ENCODE results near the gene UPF1. TPM values are rescaled to one million over a fixed set of nuclear protein-coding genes. Genes with fewer than 3 reads are reported as not detected.

The UPF1 gene
- total RNA-seq, 1 donor from 2014 or later, result 71.6 TPM

GRCh38 chr19:18879579-18880373, 48.0 kb downstream of the UPF1 start:
- no peaks in the 10 kb centered on the region for H3K36me3 ChIP-seq (ENCODE audit: control insufficient read depth, insufficient read depth, low read length)
- no peak for DNase-seq (ENCODE audit: low read depth)
- no peak overlapping the region for H3K4me3 ChIP-seq (ENCODE audit: low read depth, low read length)
- H3K27me3 ChIP-seq (ENCODE audit: control insufficient read depth, insufficient read depth, low read length), result peaks cover 2% of the 10 kb centered on the region
- no peak for TF ChIP-seq CTCF (IDR thresholded peaks at IDR 0.05; ENCODE audit: insufficient read depth, low read length, poor library complexity, severe bottlenecking)

- no peak for TF ChIP-seq CTCF (IDR thresholded peaks at IDR 0.05; ENCODE audit: insufficient read depth, low read length, poor library complexity, severe bottlenecking)
Measured at GRCh38 chr19:18881491-18881890, 49.7 kb downstream of the UPF1 start.

GRCh38 chr19:18883526-18884304, 52.0 kb downstream of the UPF1 start:
- TF ChIP-seq CTCF (IDR thresholded peaks at IDR 0.05; ENCODE audit: insufficient read depth, low read length, poor library complexity, severe bottlenecking), result no peak
- H3K27me3 ChIP-seq (ENCODE audit: control insufficient read depth, insufficient read depth, low read length), result peaks cover 2% of the 10 kb centered on the region

More at GRCh38 chr19:18881491-18881890, 49.7 kb downstream of the UPF1 start:
- Histone ChIP-seq H3K4me3 (ENCODE audit: low read depth, low read length) (no peak overlapping the region), H3K36me3 (ENCODE audit: control insufficient read depth, insufficient read depth, low read length) (no peaks in the 10 kb centered on the region), H3K27me3 (ENCODE audit: control insufficient read depth, insufficient read depth, low read length) (peaks cover 2% of the 10 kb centered on the region)
- DNase-seq (ENCODE audit: low read depth), result no peak

DNA sequence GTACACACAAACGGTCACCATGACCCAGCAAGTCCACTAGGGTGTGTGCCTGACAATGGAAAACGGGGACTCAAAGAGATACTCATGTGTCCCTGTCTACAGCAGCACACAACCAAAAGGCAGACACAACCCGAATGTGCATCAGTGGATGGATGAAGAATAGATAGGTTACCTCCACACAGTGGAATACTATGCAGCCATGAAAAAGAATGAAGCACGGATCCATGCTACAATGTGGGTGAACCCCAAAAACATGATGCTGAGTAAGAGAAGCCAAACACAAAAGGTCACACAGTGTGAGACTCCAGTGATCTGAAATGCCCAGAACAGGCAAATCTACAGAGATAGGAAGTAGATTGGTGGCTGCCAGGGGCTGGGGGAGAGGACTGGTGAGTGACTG, 55.2 kb downstream of the UPF1 start:
- Histone ChIP-seq H3K27me3 (ENCODE audit: control insufficient read depth, insufficient read depth, low read length) (peaks cover 2% of the 10 kb centered on the region), H3K4me3 (ENCODE audit: low read depth, low read length) (no peak overlapping the region), H3K36me3 (ENCODE audit: control insufficient read depth, insufficient read depth, low read length) (no peaks in the 10 kb centered on the region)
- no peak for TF ChIP-seq CTCF (IDR thresholded peaks at IDR 0.05; ENCODE audit: insufficient read depth, low read length, poor library complexity, severe bottlenecking)
- no peak for DNase-seq (ENCODE audit: low read depth)

More at GRCh38 chr19:18883526-18884304, 52.0 kb downstream of the UPF1 start:
- H3K4me3 ChIP-seq (ENCODE audit: low read depth, low read length), result no peak overlapping the region
- DNase-seq (ENCODE audit: low read depth), result no peak
- no peaks in the 10 kb centered on the region for H3K36me3 ChIP-seq (ENCODE audit: control insufficient read depth, insufficient read depth, low read length)

- no peak for DNase-seq (ENCODE audit: low read depth)
- no peak overlapping the region for H3K4me3 ChIP-seq (ENCODE audit: low read depth, low read length)
- H3K27me3 ChIP-seq (ENCODE audit: control insufficient read depth, insufficient read depth, low read length), result peaks cover 21% of the 10 kb centered on the region
- no peaks in the 10 kb centered on the region for H3K36me3 ChIP-seq (ENCODE audit: control insufficient read depth, insufficient read depth, low read length)
- TF ChIP-seq CTCF (IDR thresholded peaks at IDR 0.05; ENCODE audit: insufficient read depth, low read length, poor library complexity, severe bottlenecking), result no peak
Measured at GRCh38 chr19:18889949-18890745, 58.4 kb downstream of the UPF1 start.
